Coronary artery (tissue), 2 donors: ENCODE results near the gene ANKDD1A.
A peak's percentile ranks its signal among the peaks of the same experiment; 100 is the strongest.

Experiments
- DNase-seq: peaks from one replicate; pipeline ENCODE4 v3.0.0-alpha.2; 2017; ENCODE audit warnings: low spot score
- H3K27ac ChIP-seq, 2 donors: fragments of 200-600 bp; sonication (generic); one replicate each; pipeline ENCODE4 v1.5.1; 2016 to 2019
- H3K4me3 ChIP-seq: fragments of 200-600 bp; sonication (generic); 2 replicates; pipeline ENCODE4 v1.5.1; 2016; ENCODE audit warnings: mild to moderate bottlenecking, moderate library complexity
- TF ChIP-seq, protein P1 (sequence below): fragments of 200-600 bp; sonication (generic); IDR thresholded peaks from one replicate; pipeline ENCODE4 v1.5.1; 2019; ENCODE audit warnings: antibody characterized with exemption

ANKDD1A gene

DNA sequence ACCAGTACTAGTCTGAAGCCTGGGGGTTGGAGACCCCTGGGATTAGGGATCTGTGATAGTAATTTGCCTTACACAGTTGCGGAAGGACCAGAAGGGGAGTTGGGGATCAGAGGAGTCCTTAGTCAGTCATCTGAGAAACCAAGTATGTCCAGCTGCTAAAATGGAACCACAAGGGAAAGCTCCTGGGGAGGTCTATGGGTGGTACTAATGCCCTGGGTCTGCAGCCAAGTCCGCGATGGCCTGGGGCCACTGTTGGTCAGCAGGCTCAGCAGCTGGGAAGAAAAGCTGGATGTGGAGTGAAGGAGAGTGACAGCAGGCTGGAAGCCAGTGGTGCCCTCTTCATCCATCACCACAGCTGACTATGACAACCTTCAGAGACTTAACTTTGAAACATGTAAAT is 2.2 kb upstream of the ANKDD1A start:
- TF ChIP-seq, protein P1, sequence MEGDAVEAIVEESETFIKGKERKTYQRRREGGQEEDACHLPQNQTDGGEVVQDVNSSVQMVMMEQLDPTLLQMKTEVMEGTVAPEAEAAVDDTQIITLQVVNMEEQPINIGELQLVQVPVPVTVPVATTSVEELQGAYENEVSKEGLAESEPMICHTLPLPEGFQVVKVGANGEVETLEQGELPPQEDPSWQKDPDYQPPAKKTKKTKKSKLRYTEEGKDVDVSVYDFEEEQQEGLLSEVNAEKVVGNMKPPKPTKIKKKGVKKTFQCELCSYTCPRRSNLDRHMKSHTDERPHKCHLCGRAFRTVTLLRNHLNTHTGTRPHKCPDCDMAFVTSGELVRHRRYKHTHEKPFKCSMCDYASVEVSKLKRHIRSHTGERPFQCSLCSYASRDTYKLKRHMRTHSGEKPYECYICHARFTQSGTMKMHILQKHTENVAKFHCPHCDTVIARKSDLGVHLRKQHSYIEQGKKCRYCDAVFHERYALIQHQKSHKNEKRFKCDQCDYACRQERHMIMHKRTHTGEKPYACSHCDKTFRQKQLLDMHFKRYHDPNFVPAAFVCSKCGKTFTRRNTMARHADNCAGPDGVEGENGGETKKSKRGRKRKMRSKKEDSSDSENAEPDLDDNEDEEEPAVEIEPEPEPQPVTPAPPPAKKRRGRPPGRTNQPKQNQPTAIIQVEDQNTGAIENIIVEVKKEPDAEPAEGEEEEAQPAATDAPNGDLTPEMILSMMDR, result no peak
- H3K4me3 ChIP-seq, result no peak overlapping the region
- H3K27ac ChIP-seq, result no peak overlapping the region
- no peak for DNase-seq

DNA sequence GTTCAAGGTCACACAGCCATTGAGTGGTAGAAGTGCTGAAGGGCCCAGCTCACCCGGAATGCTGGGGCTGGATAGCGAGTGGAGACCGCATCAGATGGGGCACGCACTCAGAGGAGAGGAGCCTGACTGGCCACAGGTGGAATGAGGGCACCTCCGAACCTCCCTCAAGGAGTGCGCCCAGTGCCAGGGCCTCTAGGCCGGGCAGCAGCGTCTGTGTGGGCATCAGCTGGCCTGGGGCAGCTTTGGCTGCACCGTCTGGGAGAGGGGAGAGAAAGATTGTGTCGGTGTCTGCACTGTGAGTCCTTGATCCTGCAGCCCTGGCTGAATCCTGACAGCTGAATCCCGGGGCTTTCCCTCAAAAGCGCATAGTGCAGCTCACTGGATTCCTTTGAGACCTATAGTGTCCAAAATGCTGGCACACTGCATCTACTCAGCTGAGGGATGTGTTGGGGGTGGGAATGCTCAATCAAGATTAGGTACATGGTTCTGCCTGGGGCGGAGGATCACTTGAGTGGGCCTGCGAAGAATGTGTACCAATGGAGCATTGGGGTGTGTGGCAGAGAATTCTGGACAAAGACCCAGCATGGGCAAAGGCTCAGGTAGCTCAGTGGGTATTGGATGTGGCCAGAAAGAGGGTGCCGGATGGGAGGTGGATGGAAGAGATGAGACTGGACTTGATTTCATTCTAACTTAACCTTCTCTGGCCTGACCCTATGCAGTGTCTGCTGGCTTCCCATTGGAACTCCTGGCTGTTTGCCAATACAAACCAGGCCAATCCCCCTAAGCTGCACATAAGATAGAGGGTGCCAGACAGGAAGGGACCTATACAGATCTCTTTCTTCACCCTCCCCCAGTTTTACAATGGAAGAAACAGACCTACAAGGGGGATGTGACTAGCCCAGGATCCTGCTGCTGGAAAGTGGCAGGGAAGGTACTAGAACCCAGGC is 950 bp downstream of the ANKDD1A start:
- Histone ChIP-seq H3K4me3 (peak overlapping the region; percentile 94), H3K27ac (no peak overlapping the region)
- TF ChIP-seq, protein P1, result no peak
- no peak for DNase-seq

DNA sequence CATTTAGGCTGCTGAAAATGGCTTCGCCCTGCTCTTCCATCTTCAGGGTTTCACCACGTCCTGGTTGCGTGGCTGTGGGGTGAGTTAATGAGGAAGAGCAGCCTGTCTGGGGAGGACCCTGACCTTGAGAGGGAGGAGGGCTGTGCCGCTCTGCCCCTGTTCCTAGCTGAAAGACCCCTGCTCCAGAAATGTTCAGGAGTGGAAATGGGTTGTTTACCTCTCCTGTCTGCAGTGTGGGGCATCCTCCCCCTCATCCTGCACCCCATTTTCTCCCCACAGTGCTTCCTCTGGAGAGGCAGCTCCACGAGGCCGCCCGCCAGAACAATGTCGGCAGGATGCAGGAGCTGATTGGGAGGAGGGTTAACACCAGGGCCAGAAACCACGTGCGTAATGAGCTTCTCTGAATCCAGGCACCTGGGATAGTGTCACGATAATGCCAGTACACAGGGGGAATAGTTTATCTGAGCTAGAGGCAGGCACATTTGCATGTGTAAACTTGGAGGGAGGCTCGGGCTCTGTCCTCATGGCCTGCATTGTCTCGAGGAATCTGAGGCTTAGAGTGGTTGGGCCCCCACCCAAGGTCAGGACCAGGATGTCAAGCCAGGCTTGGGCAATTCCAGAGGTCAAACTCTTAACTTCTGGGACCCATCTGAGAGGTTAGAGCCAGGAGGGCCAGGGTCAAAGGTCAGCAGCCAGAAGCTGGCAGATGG is 4.0 kb downstream of the ANKDD1A start:
- TF ChIP-seq, protein P1, result no peak
- Histone ChIP-seq H3K4me3 (no peak overlapping the region), H3K27ac (no peak overlapping the region)
- no peak for DNase-seq

GRCh38 chr15:64916365-64916764 is 4.7 kb downstream of the ANKDD1A start:
- Histone ChIP-seq H3K27ac (no peak overlapping the region), H3K4me3 (no peak overlapping the region)
- TF ChIP-seq, protein P1, result no peak
- no peak for DNase-seq

- Histone ChIP-seq H3K4me3 (no peak overlapping the region), H3K27ac (no peak overlapping the region)
- TF ChIP-seq, protein P1, result no peak
- DNase-seq, result no peak
Observed at GRCh38 chr15:64917211-64917610, 5.5 kb downstream of the ANKDD1A start.

- TF ChIP-seq, protein P1, result no peak
- no peak overlapping the region for H3K4me3 ChIP-seq
Observed at GRCh38 chr15:64919721-64920120, 8.0 kb downstream of the ANKDD1A start.

More at GRCh38 chr15:64919721-64920120, 8.0 kb downstream of the ANKDD1A start:
- H3K27ac ChIP-seq, result no peak overlapping the region
- no peak for DNase-seq
